Upper lobe of left lung (tissue), 6 donors: ENCODE measurements around the gene MAP1LC3C. TPM values are rescaled to one million over a fixed set of nuclear protein-coding genes. Genes with fewer than 3 reads are reported as not detected.

Experiments used
- ATAC-seq, 2 donors: fragments of 200-7000 bp; cut with Tn5 transposase; one replicate each; pipeline ENCODE4 v1.9.1; 2022; ENCODE audit warnings: mild to moderate bottlenecking in 2 of 2, moderate library complexity in 2 of 2; ENCODE audit not compliant: low FRiP score in 2 of 2
- DNase-seq, 2 donors: peaks; one replicate each; pipeline ENCODE4 v3.0.0-alpha.2; 2019 to 2020
- H3K27ac ChIP-seq, 4 donors: fragments of 200-600 bp; sonication (generic); one replicate each; pipeline ENCODE4 v1.5.1; 2016 to 2019
- H3K27me3 ChIP-seq, 4 donors: fragments of 200-600 bp; sonication (generic); one replicate each; pipeline ENCODE4 v1.5.1; 2017 to 2019
- H3K36me3 ChIP-seq, 4 donors: fragments of 200-600 bp; sonication (generic); one replicate each; pipeline ENCODE4 v1.5.1; 2016 to 2019
- H3K4me1 ChIP-seq, 4 donors: fragments of 200-600 bp; sonication (generic); one replicate each; pipeline ENCODE4 v1.5.1; 2018 to 2019
- H3K4me3 ChIP-seq, 4 donors: fragments of 200-600 bp; sonication (generic); one replicate each; pipeline ENCODE4 v1.5.1; 2017 to 2019; ENCODE audit warnings: mild to moderate bottlenecking in 2 of 4, moderate library complexity in 1 of 4
- H3K9me3 ChIP-seq, 4 donors: fragments of 200-600 bp; sonication (generic); one replicate each; pipeline ENCODE4 v1.5.1; 2018 to 2019
- CTCF ChIP-seq, 6 experiments: fragments of 450-650 bp in 4 of 6; fragments of 200-600 bp in 2 of 6; sonication (generic) in 2 of 6; IDR thresholded peaks; one replicate each; pipeline ENCODE4 v1.5.1; 2016 to 2019; ENCODE audit warnings: antibody characterized with exemption in 6 of 6
- EP300 ChIP-seq, 4 donors: sonication (generic); formaldehyde crosslinking; IDR thresholded peaks; one replicate each; pipeline ENCODE4 v1.5.1; 2017; ENCODE audit warnings: antibody characterized with exemption in 4 of 4, control low read depth in 2 of 4
- POLR2A ChIP-seq, 4 donors: fragments of 450-650 bp; IDR thresholded peaks; one replicate each; pipeline ENCODE4 v1.5.1; 2016 to 2017; ENCODE audit warnings: antibody characterized with exemption in 4 of 4, mild to moderate bottlenecking in 2 of 4
- POLR2AphosphoS5 ChIP-seq, 2 donors: sonication (generic); formaldehyde crosslinking; IDR thresholded peaks; one replicate each; pipeline ENCODE4 v1.5.1; 2017; ENCODE audit warnings: antibody characterized with exemption in 2 of 2
- WGBS, 2 donors: methylation state at CpG; one replicate each; pipeline ENCODE4 v1.1.5; 2017 to 2018; 5-methylcytosine and 5-hydroxymethylcytosine counted together
- total RNA-seq, 6 donors: library from RNA; depleted of rRNA in 4 of 6; stranded (reverse); fragments of >200 nt in 4 of 6; gene quantifications; one replicate each; pipeline versions ENCODE4 v1.1.0 to v1.2.1, GENCODE V29; 2016 to 2021
- donor health status: DM: no; HTN: no; CAD: no; lungs with moderate emphysema.
- donor health status: DM: no; HTN: yes; CAD: no; lungs with severe emphysema.

MAP1LC3C gene
- total RNA-seq, 6 donors from 2014 or later, result 1.5 to 9.1 (median 5.6) TPM; not detected in 1

- Histone ChIP-seq H3K4me1 (no peaks in the 10 kb centered on the region), H3K27ac (no peak overlapping the region), H3K27me3 (no peaks in the 10 kb centered on the region), H3K9me3 (no peaks in the 10 kb centered on the region), H3K36me3 (no peaks in the 10 kb centered on the region), H3K4me3 (no peak overlapping the region)
- DNase-seq (no peak), ATAC-seq (peak in 1 of 2 donors; percentile 8)
- TF ChIP-seq POLR2AphosphoS5 (IDR thresholded peaks at IDR 0.05), result no peak
- TF ChIP-seq CTCF (IDR thresholded peaks at IDR 0.05), result no peak
- TF ChIP-seq POLR2A (IDR thresholded peaks at IDR 0.05), result no peak
- no peak for TF ChIP-seq EP300 (IDR thresholded peaks at IDR 0.05)
- WGBS, 2 donors, result 74 to 82% methylated on average over 5 of the region's 5 CpGs
These were observed 6.0 kb upstream of the MAP1LC3C start for GRCh38 chr1:242004751-242005495.

- H3K27ac ChIP-seq, result no peak overlapping the region
- ATAC-seq, result no peak
- WGBS, 2 donors, result 80 to 88% methylated on average over 4 of the region's 4 CpGs
These were observed 3.6 kb upstream of the MAP1LC3C start for GRCh38 chr1:242002510-242002909.

GRCh38 chr1:242002072-242002471 lies 3.2 kb upstream of the MAP1LC3C start:
- H3K27ac ChIP-seq, result no peak overlapping the region
- no peaks in the 10 kb centered on the region for H3K9me3 ChIP-seq
- H3K4me3 ChIP-seq, result no peak overlapping the region
- ATAC-seq (no peak), DNase-seq (no peak)
- no peak for TF ChIP-seq POLR2A (IDR thresholded peaks at IDR 0.05)
- no peak for TF ChIP-seq CTCF (IDR thresholded peaks at IDR 0.05)
- no peak for TF ChIP-seq EP300 (IDR thresholded peaks at IDR 0.05)
- TF ChIP-seq POLR2AphosphoS5 (IDR thresholded peaks at IDR 0.05), result no peak
- H3K27me3 ChIP-seq, result no peaks in the 10 kb centered on the region
- WGBS, 2 donors, result 78 to 79% methylated on average over 5 of the region's 5 CpGs
- H3K36me3 ChIP-seq, result no peaks in the 10 kb centered on the region
- H3K4me1 ChIP-seq, result peaks cover 0 to 9% (median 7%) of the 10 kb centered on the region in 4 donors

More at GRCh38 chr1:242002510-242002909, 3.6 kb upstream of the MAP1LC3C start:
- TF ChIP-seq POLR2A (IDR thresholded peaks at IDR 0.05), result no peak
- TF ChIP-seq CTCF (IDR thresholded peaks at IDR 0.05), result no peak
- TF ChIP-seq EP300 (IDR thresholded peaks at IDR 0.05), result no peak
- no peak for TF ChIP-seq POLR2AphosphoS5 (IDR thresholded peaks at IDR 0.05)
- peaks cover 0 to 9% (median 7%) of the 10 kb centered on the region in 4 donors for H3K4me1 ChIP-seq
- DNase-seq, result no peak
- H3K4me3 ChIP-seq, result no peak overlapping the region
- no peaks in the 10 kb centered on the region for H3K9me3 ChIP-seq
- H3K36me3 ChIP-seq, result no peaks in the 10 kb centered on the region
- H3K27me3 ChIP-seq, result no peaks in the 10 kb centered on the region

GRCh38 chr1:242000434-242000833 lies 1.5 kb upstream of the MAP1LC3C start:
- no peak overlapping the region for H3K27ac ChIP-seq
- ATAC-seq (no peak), DNase-seq (no peak)
- H3K4me1 ChIP-seq, result peaks cover 0 to 9% (median 7%) of the 10 kb centered on the region in 4 donors
- H3K4me3 ChIP-seq, result no peak overlapping the region
- no peaks in the 10 kb centered on the region for H3K36me3 ChIP-seq
- no peaks in the 10 kb centered on the region for H3K27me3 ChIP-seq
- WGBS, 2 donors, result 88 to 92% methylated on average over 7 of the region's 7 CpGs
- no peak for TF ChIP-seq CTCF (IDR thresholded peaks at IDR 0.05)
- no peak for TF ChIP-seq POLR2A (IDR thresholded peaks at IDR 0.05)
- no peak for TF ChIP-seq POLR2AphosphoS5 (IDR thresholded peaks at IDR 0.05)
- no peak for TF ChIP-seq EP300 (IDR thresholded peaks at IDR 0.05)
- no peaks in the 10 kb centered on the region for H3K9me3 ChIP-seq
